Suprapubic skin (tissue), 4 donors: ENCODE measurements around the gene MCOLN3. TPM values are rescaled to one million over a fixed set of nuclear protein-coding genes. Genes with fewer than 3 reads are reported as not detected.

ENCODE experiments used
- DNase-seq, 2 donors: peaks; one replicate each; pipeline ENCODE4 v3.0.0-alpha.2; 2019; ENCODE audit warnings: low spot score in 2 of 2
- H3K27ac ChIP-seq: fragments of 200-600 bp; sonication (generic); one replicate; pipeline ENCODE4 v1.5.1; 2019
- H3K27me3 ChIP-seq: fragments of 200-600 bp; sonication (generic); one replicate; pipeline ENCODE4 v1.5.1; 2019
- H3K36me3 ChIP-seq: fragments of 200-600 bp; sonication (generic); one replicate; pipeline ENCODE4 v1.5.1; 2019
- H3K4me1 ChIP-seq: fragments of 200-600 bp; sonication (generic); one replicate; pipeline ENCODE4 v1.5.1; 2019
- H3K4me3 ChIP-seq: fragments of 200-600 bp; sonication (generic); one replicate; pipeline ENCODE4 v1.5.1; 2019; ENCODE audit warnings: mild to moderate bottlenecking
- H3K9me3 ChIP-seq: fragments of 200-600 bp; sonication (generic); one replicate; pipeline ENCODE4 v1.5.1; 2019
- EP300 ChIP-seq: sonication (generic); formaldehyde crosslinking; IDR thresholded peaks from one replicate; pipeline ENCODE4 v1.6.1; 2017; ENCODE audit warnings: antibody characterized with exemption
- POLR2A ChIP-seq, 2 donors: fragments of 450-650 bp; IDR thresholded peaks; one replicate each; pipeline ENCODE4 v1.6.1; 2017; ENCODE audit warnings: antibody characterized with exemption in 2 of 2, mild to moderate bottlenecking in 2 of 2, moderate library complexity in 2 of 2
- POLR2AphosphoS5 ChIP-seq, 3 donors: sonication (generic); formaldehyde crosslinking; IDR thresholded peaks; one replicate each; pipeline ENCODE4 v1.6.1; 2017; ENCODE audit warnings: antibody characterized with exemption in 3 of 3
- WGBS: methylation state at CpG from one replicate; pipeline ENCODE4 v1.1.5; 2018; 5-methylcytosine and 5-hydroxymethylcytosine counted together
- total RNA-seq, 4 donors: library from RNA; depleted of rRNA; stranded (reverse); fragments of >200 nt; gene quantifications; one replicate each; pipeline ENCODE4 v1.1.0, GENCODE V29; 2016
- TF ChIP-seq, protein P1 (sequence below), 2 donors: fragments of 200-600 bp in 1 of 2; fragments of 450-650 bp in 1 of 2; sonication (generic) in 1 of 2; IDR thresholded peaks; one replicate each; pipeline ENCODE4 v1.5.1; 2016 to 2019; ENCODE audit warnings: antibody characterized with exemption in 2 of 2, mild to moderate bottlenecking in 1 of 2, moderate library complexity in 1 of 2

The MCOLN3 gene
- total RNA-seq, 4 donors from 2014 or later = 2.0 to 10.7 (median 6.1) TPM

DNA sequence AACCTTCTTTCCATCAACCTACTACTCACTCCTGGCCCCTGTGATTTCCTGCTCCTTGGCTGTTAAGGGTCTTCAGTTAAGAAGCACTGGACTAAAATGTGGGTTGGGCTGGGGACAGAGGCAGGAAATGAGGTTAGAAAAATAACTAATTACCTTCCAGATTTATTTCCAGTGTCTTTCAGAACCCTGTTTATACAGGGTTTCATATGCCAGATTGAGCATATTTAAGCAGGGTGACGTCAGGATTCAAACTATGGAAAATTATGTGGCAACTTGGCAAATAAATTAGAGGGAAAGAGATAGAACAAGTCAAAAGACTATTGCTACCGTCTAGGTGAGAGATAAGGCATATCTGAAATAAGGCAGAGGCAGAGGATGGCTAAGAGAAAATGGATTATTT lies 11.7 kb upstream of the MCOLN3 start:
- Histone ChIP-seq H3K27me3 (no peaks in the 10 kb centered on the region), H3K27ac (no peak overlapping the region), H3K4me1 (peaks cover 11% of the 10 kb centered on the region), H3K9me3 (no peaks in the 10 kb centered on the region), H3K4me3 (no peak overlapping the region), H3K36me3 (no peaks in the 10 kb centered on the region)
- DNase-seq = no peak
- 73% methylated on average over 2 of the region's 2 CpGs for WGBS
- TF ChIP-seq POLR2A (IDR thresholded peaks at IDR 0.05) (no peak), POLR2AphosphoS5 (IDR thresholded peaks at IDR 0.05) (no peak), EP300 (no peak)
- TF ChIP-seq, protein P1, sequence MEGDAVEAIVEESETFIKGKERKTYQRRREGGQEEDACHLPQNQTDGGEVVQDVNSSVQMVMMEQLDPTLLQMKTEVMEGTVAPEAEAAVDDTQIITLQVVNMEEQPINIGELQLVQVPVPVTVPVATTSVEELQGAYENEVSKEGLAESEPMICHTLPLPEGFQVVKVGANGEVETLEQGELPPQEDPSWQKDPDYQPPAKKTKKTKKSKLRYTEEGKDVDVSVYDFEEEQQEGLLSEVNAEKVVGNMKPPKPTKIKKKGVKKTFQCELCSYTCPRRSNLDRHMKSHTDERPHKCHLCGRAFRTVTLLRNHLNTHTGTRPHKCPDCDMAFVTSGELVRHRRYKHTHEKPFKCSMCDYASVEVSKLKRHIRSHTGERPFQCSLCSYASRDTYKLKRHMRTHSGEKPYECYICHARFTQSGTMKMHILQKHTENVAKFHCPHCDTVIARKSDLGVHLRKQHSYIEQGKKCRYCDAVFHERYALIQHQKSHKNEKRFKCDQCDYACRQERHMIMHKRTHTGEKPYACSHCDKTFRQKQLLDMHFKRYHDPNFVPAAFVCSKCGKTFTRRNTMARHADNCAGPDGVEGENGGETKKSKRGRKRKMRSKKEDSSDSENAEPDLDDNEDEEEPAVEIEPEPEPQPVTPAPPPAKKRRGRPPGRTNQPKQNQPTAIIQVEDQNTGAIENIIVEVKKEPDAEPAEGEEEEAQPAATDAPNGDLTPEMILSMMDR (IDR thresholded peaks at IDR 0.05) = no peak

DNA sequence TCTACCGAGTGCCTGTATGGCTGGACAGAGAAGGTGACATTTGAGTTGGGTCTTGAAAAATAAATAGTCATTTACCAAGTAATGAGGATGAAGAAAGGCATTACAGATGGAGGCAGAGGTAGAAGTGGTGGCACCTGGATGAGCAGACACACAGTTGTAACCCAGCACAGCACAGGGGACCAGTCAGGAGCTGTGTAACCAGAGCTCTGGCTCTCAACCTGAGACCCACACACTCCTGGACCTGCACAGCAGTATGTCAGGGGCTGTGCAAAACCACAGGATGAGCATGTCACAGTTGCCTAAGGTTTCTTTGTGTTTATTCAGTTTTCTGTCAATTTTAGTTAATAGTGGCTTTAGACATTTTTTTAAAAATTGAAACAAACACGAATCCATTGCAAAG lies 11.3 kb upstream of the MCOLN3 start:
- no peak overlapping the region for H3K4me3 ChIP-seq
- TF ChIP-seq POLR2AphosphoS5 (IDR thresholded peaks at IDR 0.05) = no peak
- H3K36me3 ChIP-seq = no peaks in the 10 kb centered on the region
- 82% methylated on average over 2 of the region's 2 CpGs for WGBS
- H3K4me1 ChIP-seq = peaks cover 11% of the 10 kb centered on the region
- no peaks in the 10 kb centered on the region for H3K9me3 ChIP-seq
- no peaks in the 10 kb centered on the region for H3K27me3 ChIP-seq
- H3K27ac ChIP-seq = no peak overlapping the region
- no peak for DNase-seq

DNA sequence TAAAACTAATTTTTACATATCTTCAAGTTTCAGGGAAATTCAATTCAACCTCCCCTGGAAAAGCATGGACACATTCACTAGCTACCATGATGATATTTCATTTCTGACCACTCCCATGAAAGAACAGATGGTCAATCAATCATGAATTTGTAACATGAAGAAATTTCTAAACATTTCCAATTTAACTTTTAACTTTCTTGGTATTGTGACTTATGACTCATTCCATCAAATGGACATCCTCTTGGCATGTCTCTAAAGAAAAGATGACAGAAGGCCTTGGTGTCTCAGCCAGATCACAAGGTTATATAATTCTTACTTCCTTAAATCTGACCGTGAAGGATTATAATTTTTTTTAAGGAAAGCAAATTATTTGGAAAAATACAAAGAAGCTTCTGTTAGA lies 10.5 kb upstream of the MCOLN3 start:
- no peak overlapping the region for H3K4me3 ChIP-seq
- peak overlapping the region; percentile 61 for H3K27ac ChIP-seq
- 54% methylated on average over 1 of the region's 1 CpG for WGBS
- no peak for DNase-seq
- TF ChIP-seq POLR2AphosphoS5 (IDR thresholded peaks at IDR 0.05) (no peak), EP300 (no peak), POLR2A (IDR thresholded peaks at IDR 0.05) (no peak)
- TF ChIP-seq, protein P1 (IDR thresholded peaks at IDR 0.05) = no peak
- no peaks in the 10 kb centered on the region for H3K9me3 ChIP-seq
- H3K36me3 ChIP-seq = no peaks in the 10 kb centered on the region
- peaks cover 11% of the 10 kb centered on the region for H3K4me1 ChIP-seq
- H3K27me3 ChIP-seq = no peaks in the 10 kb centered on the region

DNA sequence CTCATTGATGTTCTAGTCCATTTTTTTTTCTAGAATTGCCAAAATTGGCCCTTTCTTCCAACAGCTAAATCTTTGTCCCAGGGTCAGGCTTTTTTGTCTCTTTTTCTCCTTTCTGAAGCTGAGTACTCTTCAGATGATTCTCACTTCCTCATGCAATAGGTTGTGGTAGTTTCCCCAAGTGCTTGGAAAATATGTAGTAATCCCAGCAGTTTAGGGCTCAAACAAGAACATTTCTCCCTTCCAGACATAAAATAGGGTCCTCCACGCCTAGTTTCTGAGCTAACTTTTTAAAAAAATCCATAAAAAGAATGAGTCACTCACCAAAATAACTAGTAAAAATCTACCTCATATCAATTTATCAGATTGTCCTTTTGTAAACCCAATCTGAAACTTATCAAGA lies 10.0 kb upstream of the MCOLN3 start:
- Histone ChIP-seq H3K4me1 (peaks cover 11% of the 10 kb centered on the region), H3K9me3 (no peaks in the 10 kb centered on the region), H3K27ac (peak overlapping the region; percentile 61), H3K36me3 (no peaks in the 10 kb centered on the region), H3K4me3 (no peak overlapping the region), H3K27me3 (no peaks in the 10 kb centered on the region)
- WGBS = 62% methylated on average over 1 of the region's 1 CpG
- TF ChIP-seq POLR2AphosphoS5 (IDR thresholded peaks at IDR 0.05) (no peak), EP300 (no peak), POLR2A (IDR thresholded peaks at IDR 0.05) (no peak)
- TF ChIP-seq, protein P1 (IDR thresholded peaks at IDR 0.05) = no peak
- no peak for DNase-seq

DNA sequence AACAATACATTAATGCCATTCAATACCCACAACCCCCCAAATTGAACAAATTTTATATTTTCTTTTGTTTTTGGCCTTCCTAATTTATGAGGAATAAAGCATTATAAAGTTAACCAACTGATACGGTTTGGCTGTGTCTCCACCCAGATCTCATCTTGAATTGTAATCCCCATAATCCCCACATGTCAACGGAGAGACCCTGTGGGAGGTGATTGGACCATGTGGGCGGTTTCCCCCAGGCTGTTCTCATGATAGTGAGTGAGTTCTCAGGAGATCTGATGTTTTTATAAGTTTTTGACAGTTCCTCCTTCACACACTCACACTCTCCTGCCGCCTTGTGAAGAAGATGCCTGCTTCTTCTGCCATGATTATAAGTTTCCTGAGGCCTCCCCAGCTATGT lies 6.4 kb upstream of the MCOLN3 start:
- Histone ChIP-seq H3K27me3 (no peaks in the 10 kb centered on the region), H3K9me3 (no peaks in the 10 kb centered on the region), H3K4me3 (no peak overlapping the region), H3K4me1 (no peaks in the 10 kb centered on the region), H3K27ac (no peak overlapping the region), H3K36me3 (no peaks in the 10 kb centered on the region)
- DNase-seq = no peak
- 60% methylated on average over 4 of the region's 4 CpGs for WGBS
- TF ChIP-seq EP300 (no peak), POLR2A (IDR thresholded peaks at IDR 0.05) (no peak), POLR2AphosphoS5 (IDR thresholded peaks at IDR 0.05) (no peak)
- TF ChIP-seq, protein P1 (IDR thresholded peaks at IDR 0.05) = no peak

DNA sequence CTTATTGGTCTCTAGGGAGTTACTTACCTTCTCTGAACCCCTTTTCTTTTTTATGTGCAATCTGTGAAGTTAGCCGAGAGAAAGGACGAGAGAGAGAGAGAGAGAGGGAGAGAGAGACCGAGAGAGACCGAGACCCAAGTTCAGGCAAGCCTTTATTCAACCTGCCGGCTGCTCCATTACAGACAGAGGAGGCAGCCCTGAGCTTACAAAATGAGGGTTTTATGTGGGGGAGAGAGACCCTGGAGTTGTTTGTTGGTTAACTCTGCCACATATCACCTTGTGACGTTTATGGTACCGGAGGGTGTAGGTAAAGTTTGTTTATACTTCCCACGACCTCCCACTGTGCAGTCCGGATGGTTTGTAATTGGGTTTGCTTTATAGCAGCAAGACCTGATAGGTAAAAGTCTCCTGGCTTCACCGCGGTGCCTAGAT lies 1.5 kb upstream of the MCOLN3 start:
- WGBS = 56% methylated on average over 11 of the region's 11 CpGs
- H3K36me3 ChIP-seq = no peaks in the 10 kb centered on the region
- DNase-seq = no peak
- H3K4me3 ChIP-seq = no peak overlapping the region
- no peak overlapping the region for H3K27ac ChIP-seq
- no peak for TF ChIP-seq POLR2A (IDR thresholded peaks at IDR 0.05)
- TF ChIP-seq POLR2AphosphoS5 (IDR thresholded peaks at IDR 0.05) = no peak
- TF ChIP-seq, protein P1 (IDR thresholded peaks at IDR 0.05) = no peak
- TF ChIP-seq EP300 = no peak
- H3K9me3 ChIP-seq = no peaks in the 10 kb centered on the region
- H3K4me1 ChIP-seq = peaks cover 17% of the 10 kb centered on the region
- H3K27me3 ChIP-seq = peaks cover 27% of the 10 kb centered on the region
